Liver (tissue), 9 donors: ENCODE results near the gene LMF1. TPM values are rescaled to one million over a fixed set of nuclear protein-coding genes. Genes with fewer than 3 reads are reported as not detected.

Source experiments
- DNase-seq: peaks from one replicate; pipeline ENCODE4 v3.0.0-alpha.2; 2017; ENCODE audit warnings: low spot score
- H3K27ac ChIP-seq, 2 donors: one replicate each; pipeline ENCODE4 v1.7.0; 2013; ENCODE audit warnings: inconsistent platforms in 2 of 2, low read length in 2 of 2, control low read depth in 1 of 2, low read depth in 1 of 2, mild to moderate bottlenecking in 1 of 2
- H3K27me3 ChIP-seq, 4 donors: one replicate each; pipeline versions ENCODE4 v1.6.1 to v1.7.0; 2013; ENCODE audit warnings: low read length in 3 of 4, inconsistent platforms in 1 of 4, mild to moderate bottlenecking in 1 of 4, moderate library complexity in 1 of 4; ENCODE audit not compliant: control insufficient read depth in 4 of 4, insufficient read depth in 4 of 4
- H3K36me3 ChIP-seq, 4 donors: one replicate each; pipeline versions ENCODE4 v1.6.1 to v1.7.0; 2013; ENCODE audit warnings: low read length in 3 of 4, mild to moderate bottlenecking in 3 of 4, low read depth in 1 of 4, moderate library complexity in 1 of 4; ENCODE audit not compliant: control insufficient read depth in 4 of 4, insufficient read depth in 3 of 4
- H3K4me1 ChIP-seq, 4 donors: one replicate each; pipeline versions ENCODE4 v1.6.1 to v1.7.0; 2013; ENCODE audit warnings: low read length in 3 of 4, mild to moderate bottlenecking in 3 of 4, moderate library complexity in 1 of 4; ENCODE audit not compliant: control insufficient read depth in 4 of 4, insufficient read depth in 4 of 4
- H3K4me3 ChIP-seq, 3 donors: one replicate each; pipeline versions ENCODE4 v1.6.1 to v1.7.0; 2013; ENCODE audit warnings: low read length in 3 of 3, control low read depth in 1 of 3, low read depth in 1 of 3, mild to moderate bottlenecking in 1 of 3
- H3K9ac ChIP-seq, 2 donors: one replicate each; pipeline ENCODE4 v1.7.0; 2013; ENCODE audit warnings: low read length in 2 of 2, mild to moderate bottlenecking in 2 of 2, moderate library complexity in 2 of 2, control low read depth in 1 of 2, low read depth in 1 of 2
- H3K9me3 ChIP-seq, 4 donors: one replicate each; pipeline versions ENCODE4 v1.6.1 to v1.7.0; 2013; ENCODE audit warnings: low read length in 3 of 4; ENCODE audit not compliant: control insufficient read depth in 4 of 4
- EGR1 ChIP-seq, 2 donors: IDR thresholded peaks; 2 replicates each; pipeline ENCODE4 v1.6.1; 2016 to 2018; ENCODE audit warnings: antibody characterized with exemption in 2 of 2, low read depth in 2 of 2
- FOXA1 ChIP-seq: IDR thresholded peaks from 2 replicates; pipeline ENCODE4 v1.6.1; 2016; ENCODE audit warnings: antibody characterized with exemption
- FOXA2 ChIP-seq: IDR thresholded peaks from 2 replicates; pipeline ENCODE4 v1.6.1; 2016; ENCODE audit warnings: antibody characterized with exemption
- GABPA ChIP-seq, 2 donors: IDR thresholded peaks in 1 of 2; conservative IDR thresholded peaks in 1 of 2; 2 replicates each; pipeline ENCODE4 v1.6.1; 2016; ENCODE audit warnings: antibody characterized with exemption in 2 of 2, mild to moderate bottlenecking in 1 of 2, moderate library complexity in 1 of 2
- HNF4A ChIP-seq, 2 donors: conservative IDR thresholded peaks; 2 replicates each; pipeline ENCODE4 v1.6.1; 2016; ENCODE audit warnings: antibody characterized with exemption in 2 of 2, mild to moderate bottlenecking in 2 of 2
- JUND ChIP-seq, 2 donors: IDR thresholded peaks; 2 replicates each; pipeline ENCODE4 v1.6.1; 2016; ENCODE audit warnings: antibody characterized with exemption in 2 of 2
- NR2F2 ChIP-seq: IDR thresholded peaks from 2 replicates; pipeline ENCODE4 v1.6.1; 2016; ENCODE audit warnings: antibody characterized with exemption
- RAD21 ChIP-seq, 2 donors: IDR thresholded peaks; 2 replicates each; pipeline ENCODE4 v1.6.1; 2016; ENCODE audit warnings: antibody characterized with exemption in 2 of 2, mild to moderate bottlenecking in 2 of 2
- SP1 ChIP-seq: IDR thresholded peaks from 2 replicates; pipeline ENCODE4 v1.6.1; 2018; ENCODE audit warnings: antibody characterized with exemption, mild to moderate bottlenecking
- TAF1 ChIP-seq: conservative IDR thresholded peaks from 2 replicates; pipeline ENCODE4 v1.6.1; 2016; ENCODE audit warnings: antibody characterized with exemption, mild to moderate bottlenecking
- WGBS: extraction: QIAGEN DNeasy Blood & Tissue Kit; methylation state at CpG from one replicate; pipeline ENCODE4 v1.1.7; 2013; 5-methylcytosine and 5-hydroxymethylcytosine counted together
- polyA plus RNA-seq, 2 donors: library from polyadenylated mRNA; stranded (reverse) in 1 of 2; unstranded in 1 of 2; fragments of 200-250 nt in 1 of 2; fragments of >200 nt in 1 of 2; fragmentation: Nextera tagmentation in 1 of 2; extraction: Ambion mirVana in 1 of 2; gene quantifications; one replicate each; pipeline versions ENCODE4 v1.2.1 to v1.2.3, GENCODE V29; 2013 to 2015
- total RNA-seq, 2 donors: library from RNA; depleted of rRNA; stranded (reverse); fragments of >200 nt; gene quantifications; one replicate each; pipeline ENCODE4 v1.2.3, GENCODE V29; 2014
- TF ChIP-seq, protein P1 (sequence below): IDR thresholded peaks from 2 replicates; pipeline ENCODE4 v1.6.1; 2016; ENCODE audit warnings: antibody characterized with exemption, mild to moderate bottlenecking
- TF ChIP-seq, protein P2 (sequence below): fragments of 150-350 bp; IDR thresholded peaks from 2 replicates; pipeline ENCODE4 v1.5.1; 2017; ENCODE audit warnings: improper control_type of control experiment, low read depth, low read length; ENCODE audit not compliant: missing input control
- TF ChIP-seq, protein P3 (sequence below): IDR thresholded peaks from 2 replicates; pipeline ENCODE4 v1.6.1; 2016; ENCODE audit warnings: antibody characterized with exemption
- TF ChIP-seq, protein P4 (sequence below): IDR thresholded peaks from 2 replicates; pipeline ENCODE4 v1.6.1; 2016; ENCODE audit warnings: antibody characterized with exemption
- donor health status: healthy.
- donor health status: healthy.
- donor health status: healthy.
- donor health status: healthy.
- donor health status: healthy.

LMF1 gene
- total and polyA plus RNA-seq, 4 donors = 8.8 to 24.3 (median 12.6) TPM

DNA sequence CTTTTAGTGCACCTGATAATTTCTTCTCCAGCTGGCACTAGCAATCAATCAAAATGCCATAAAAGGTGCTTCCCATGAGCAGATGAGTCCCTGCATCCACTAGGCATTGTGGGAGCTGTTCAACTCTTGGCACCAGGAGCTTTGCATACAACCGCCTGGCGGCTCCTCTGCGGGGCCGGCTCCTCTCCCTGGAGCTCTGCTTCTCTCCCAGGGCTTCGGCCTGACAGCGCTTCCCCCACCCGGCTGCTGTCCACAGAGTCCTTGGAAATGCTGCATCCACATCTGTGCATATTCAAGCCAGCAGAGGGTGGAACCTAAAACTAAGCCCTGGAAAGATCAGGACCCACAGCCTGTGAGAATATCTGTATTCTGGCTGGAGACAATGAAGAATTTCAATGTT, 62.9 kb downstream of the LMF1 start:
- TF ChIP-seq HNF4A (conservative IDR thresholded peaks at IDR 0.05) (no peak), FOXA2 (no peak), NR2F2 (no peak)
- TF ChIP-seq, protein P1, sequence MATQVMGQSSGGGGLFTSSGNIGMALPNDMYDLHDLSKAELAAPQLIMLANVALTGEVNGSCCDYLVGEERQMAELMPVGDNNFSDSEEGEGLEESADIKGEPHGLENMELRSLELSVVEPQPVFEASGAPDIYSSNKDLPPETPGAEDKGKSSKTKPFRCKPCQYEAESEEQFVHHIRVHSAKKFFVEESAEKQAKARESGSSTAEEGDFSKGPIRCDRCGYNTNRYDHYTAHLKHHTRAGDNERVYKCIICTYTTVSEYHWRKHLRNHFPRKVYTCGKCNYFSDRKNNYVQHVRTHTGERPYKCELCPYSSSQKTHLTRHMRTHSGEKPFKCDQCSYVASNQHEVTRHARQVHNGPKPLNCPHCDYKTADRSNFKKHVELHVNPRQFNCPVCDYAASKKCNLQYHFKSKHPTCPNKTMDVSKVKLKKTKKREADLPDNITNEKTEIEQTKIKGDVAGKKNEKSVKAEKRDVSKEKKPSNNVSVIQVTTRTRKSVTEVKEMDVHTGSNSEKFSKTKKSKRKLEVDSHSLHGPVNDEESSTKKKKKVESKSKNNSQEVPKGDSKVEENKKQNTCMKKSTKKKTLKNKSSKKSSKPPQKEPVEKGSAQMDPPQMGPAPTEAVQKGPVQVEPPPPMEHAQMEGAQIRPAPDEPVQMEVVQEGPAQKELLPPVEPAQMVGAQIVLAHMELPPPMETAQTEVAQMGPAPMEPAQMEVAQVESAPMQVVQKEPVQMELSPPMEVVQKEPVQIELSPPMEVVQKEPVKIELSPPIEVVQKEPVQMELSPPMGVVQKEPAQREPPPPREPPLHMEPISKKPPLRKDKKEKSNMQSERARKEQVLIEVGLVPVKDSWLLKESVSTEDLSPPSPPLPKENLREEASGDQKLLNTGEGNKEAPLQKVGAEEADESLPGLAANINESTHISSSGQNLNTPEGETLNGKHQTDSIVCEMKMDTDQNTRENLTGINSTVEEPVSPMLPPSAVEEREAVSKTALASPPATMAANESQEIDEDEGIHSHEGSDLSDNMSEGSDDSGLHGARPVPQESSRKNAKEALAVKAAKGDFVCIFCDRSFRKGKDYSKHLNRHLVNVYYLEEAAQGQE = no peak
- Histone ChIP-seq H3K27me3 (no peaks in the 10 kb centered on the region), H3K9ac (no peak overlapping the region), H3K4me3 (no peak overlapping the region), H3K9me3 (peaks cover 0 to 2% (median 0%) of the 10 kb centered on the region in 4 donors), H3K4me1 (no peaks in the 10 kb centered on the region), H3K36me3 (peaks cover 0 to 26% (median 4%) of the 10 kb centered on the region in 4 donors), H3K27ac (no peak overlapping the region)
- 97% methylated on average over 7 of the region's 7 CpGs for WGBS
- DNase-seq = no peak

GRCh38 chr16:907361-907760, 63.4 kb downstream of the LMF1 start:
- Histone ChIP-seq H3K9me3 (peaks cover 0 to 2% (median 0%) of the 10 kb centered on the region in 4 donors), H3K9ac (no peak overlapping the region), H3K36me3 (peaks cover 0 to 26% (median 4%) of the 10 kb centered on the region in 4 donors), H3K4me3 (no peak overlapping the region), H3K4me1 (no peaks in the 10 kb centered on the region), H3K27me3 (no peaks in the 10 kb centered on the region), H3K27ac (no peak overlapping the region)
- TF ChIP-seq, protein P2, sequence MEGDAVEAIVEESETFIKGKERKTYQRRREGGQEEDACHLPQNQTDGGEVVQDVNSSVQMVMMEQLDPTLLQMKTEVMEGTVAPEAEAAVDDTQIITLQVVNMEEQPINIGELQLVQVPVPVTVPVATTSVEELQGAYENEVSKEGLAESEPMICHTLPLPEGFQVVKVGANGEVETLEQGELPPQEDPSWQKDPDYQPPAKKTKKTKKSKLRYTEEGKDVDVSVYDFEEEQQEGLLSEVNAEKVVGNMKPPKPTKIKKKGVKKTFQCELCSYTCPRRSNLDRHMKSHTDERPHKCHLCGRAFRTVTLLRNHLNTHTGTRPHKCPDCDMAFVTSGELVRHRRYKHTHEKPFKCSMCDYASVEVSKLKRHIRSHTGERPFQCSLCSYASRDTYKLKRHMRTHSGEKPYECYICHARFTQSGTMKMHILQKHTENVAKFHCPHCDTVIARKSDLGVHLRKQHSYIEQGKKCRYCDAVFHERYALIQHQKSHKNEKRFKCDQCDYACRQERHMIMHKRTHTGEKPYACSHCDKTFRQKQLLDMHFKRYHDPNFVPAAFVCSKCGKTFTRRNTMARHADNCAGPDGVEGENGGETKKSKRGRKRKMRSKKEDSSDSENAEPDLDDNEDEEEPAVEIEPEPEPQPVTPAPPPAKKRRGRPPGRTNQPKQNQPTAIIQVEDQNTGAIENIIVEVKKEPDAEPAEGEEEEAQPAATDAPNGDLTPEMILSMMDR = no peak
- TF ChIP-seq FOXA1 = no peak
- TF ChIP-seq, protein P3, sequence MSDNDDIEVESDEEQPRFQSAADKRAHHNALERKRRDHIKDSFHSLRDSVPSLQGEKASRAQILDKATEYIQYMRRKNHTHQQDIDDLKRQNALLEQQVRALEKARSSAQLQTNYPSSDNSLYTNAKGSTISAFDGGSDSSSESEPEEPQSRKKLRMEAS = no peak
- 98% methylated on average over 15 of the region's 15 CpGs for WGBS
- no peak for DNase-seq

- H3K4me3 ChIP-seq = no peak overlapping the region
- H3K36me3 ChIP-seq = peaks cover 0 to 26% (median 4%) of the 10 kb centered on the region in 4 donors
- H3K4me1 ChIP-seq = no peaks in the 10 kb centered on the region
- no peak overlapping the region for H3K9ac ChIP-seq
- H3K9me3 ChIP-seq = peaks cover 0 to 2% (median 0%) of the 10 kb centered on the region in 4 donors
- no peak for DNase-seq
- 96% methylated on average over 12 of the region's 12 CpGs for WGBS
- H3K27me3 ChIP-seq = no peaks in the 10 kb centered on the region
- H3K27ac ChIP-seq = no peak overlapping the region
- TF ChIP-seq FOXA2 (no peak), EGR1 (IDR thresholded peaks at IDR 0.05; ENCODE audit: low read depth in 2 of 2) (no peak), FOXA1 (no peak), SP1 (no peak), GABPA (IDR thresholded peaks at IDR 0.05 in 1 of 2, conservative IDR thresholded peaks at IDR 0.05 in 1 of 2) (no peak), JUND (IDR thresholded peaks at IDR 0.05) (no peak), RAD21 (IDR thresholded peaks at IDR 0.05) (no peak), TAF1 (no peak)
- TF ChIP-seq, protein P3 = no peak
- TF ChIP-seq, protein P2 = no peak
- TF ChIP-seq, protein P4, sequence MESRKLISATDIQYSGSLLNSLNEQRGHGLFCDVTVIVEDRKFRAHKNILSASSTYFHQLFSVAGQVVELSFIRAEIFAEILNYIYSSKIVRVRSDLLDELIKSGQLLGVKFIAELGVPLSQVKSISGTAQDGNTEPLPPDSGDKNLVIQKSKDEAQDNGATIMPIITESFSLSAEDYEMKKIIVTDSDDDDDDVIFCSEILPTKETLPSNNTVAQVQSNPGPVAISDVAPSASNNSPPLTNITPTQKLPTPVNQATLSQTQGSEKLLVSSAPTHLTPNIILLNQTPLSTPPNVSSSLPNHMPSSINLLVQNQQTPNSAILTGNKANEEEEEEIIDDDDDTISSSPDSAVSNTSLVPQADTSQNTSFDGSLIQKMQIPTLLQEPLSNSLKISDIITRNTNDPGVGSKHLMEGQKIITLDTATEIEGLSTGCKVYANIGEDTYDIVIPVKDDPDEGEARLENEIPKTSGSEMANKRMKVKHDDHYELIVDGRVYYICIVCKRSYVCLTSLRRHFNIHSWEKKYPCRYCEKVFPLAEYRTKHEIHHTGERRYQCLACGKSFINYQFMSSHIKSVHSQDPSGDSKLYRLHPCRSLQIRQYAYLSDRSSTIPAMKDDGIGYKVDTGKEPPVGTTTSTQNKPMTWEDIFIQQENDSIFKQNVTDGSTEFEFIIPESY = no peak
Observed at GRCh38 chr16:906296-906695, 64.5 kb downstream of the LMF1 start.
